NCI-H128 (cell line): ENCODE results near the gene GLRX.
"Not testable (repeated sequence)": the region's sequence is repeated elsewhere in the genome, so short reads cannot be mapped to it uniquely, and the experiment has no call there.

Experiments
- DNase-seq: peaks from one replicate; lab custom pipeline; 2025; ENCODE audit not compliant: unreplicated experiment; lab: John Stamatoyannopoulos, UW

GLRX gene

GRCh38 chr5:95822542-95823181 is at the start of gene GLRX:
Gene GLRX, minus strand, starts transcription at chr5:95822726. Its CDS starts 64 bp downstream, at chr5:95822662.
- no peak for DNase-seq

GRCh38 chr5:95871146-95871806 is 48.8 kb upstream of the GLRX start:
- no peak for DNase-seq

GRCh38 chr5:95870105-95870672 is 47.7 kb upstream of the GLRX start:
- DNase-seq: no peak

GRCh38 chr5:95869173-95869855 is 46.8 kb upstream of the GLRX start:
- DNase-seq: not testable (repeated sequence)

GRCh38 chr5:95868136-95868535 is 45.6 kb upstream of the GLRX start:
- DNase-seq: no peak

- no peak for DNase-seq
Measured at GRCh38 chr5:95866435-95867040, 44.0 kb upstream of the GLRX start.

GRCh38 chr5:95864944-95865504 is 42.5 kb upstream of the GLRX start:
- DNase-seq: no peak

GRCh38 chr5:95864456-95864855 is 41.9 kb upstream of the GLRX start:
- no peak for DNase-seq

- DNase-seq: no peak
Measured at GRCh38 chr5:95863383-95863757, 40.8 kb upstream of the GLRX start.

- DNase-seq: no peak
Measured at GRCh38 chr5:95862671-95863382, 40.3 kb upstream of the GLRX start.

- DNase-seq: no peak
Measured at GRCh38 chr5:95861864-95862561, 39.5 kb upstream of the GLRX start.

- DNase-seq: no peak
Measured at GRCh38 chr5:95861221-95861863, 38.8 kb upstream of the GLRX start.

- DNase-seq: no peak
Measured at GRCh38 chr5:95859661-95860060, 37.1 kb upstream of the GLRX start.

- DNase-seq: peak; percentile 41
Measured at GRCh38 chr5:95858661-95859595, 36.4 kb upstream of the GLRX start.

- DNase-seq: no peak
Measured at GRCh38 chr5:95858023-95858461, 35.5 kb upstream of the GLRX start.

- DNase-seq: no peak
Measured at GRCh38 chr5:95857185-95857945, 34.8 kb upstream of the GLRX start.

- no peak for DNase-seq
Measured at GRCh38 chr5:95856501-95856981, 34.0 kb upstream of the GLRX start.
